NCI-H1092 treated with DMSO at 0.1 percent for 48 hours (cell line): Measurements from ENCODE around the gene RSPH3.
"Not testable (repeated sequence)": the region's sequence is repeated elsewhere in the genome, so short reads cannot be mapped to it uniquely, and the experiment has no call there.

Source experiments
- DNase-seq: peaks from one replicate; lab custom pipeline; 2025; lab: John Stamatoyannopoulos, UW

Gene RSPH3

GRCh38 chr6:158972241-158973233 lies 27.5 kb downstream of the RSPH3 start:
- peak; percentile 69 for DNase-seq

- no peak for DNase-seq
These were observed 29.2 kb downstream of the RSPH3 start for GRCh38 chr6:158970640-158971275.

GRCh38 chr6:158969148-158969547 lies 30.9 kb downstream of the RSPH3 start:
- DNase-seq = no peak

GRCh38 chr6:158963020-158963808 lies 36.8 kb downstream of the RSPH3 start:
- DNase-seq = no peak

- no peak for DNase-seq
These were observed 37.6 kb downstream of the RSPH3 start for GRCh38 chr6:158962371-158962770.

GRCh38 chr6:158960026-158960425 lies 40.0 kb downstream of the RSPH3 start:
- DNase-seq = no peak

- DNase-seq = no peak
These were observed 40.5 kb downstream of the RSPH3 start for GRCh38 chr6:158959552-158959951.

- no peak for DNase-seq
These were observed 41.3 kb downstream of the RSPH3 start for GRCh38 chr6:158958504-158959386.

- DNase-seq = no peak
These were observed 44.7 kb downstream of the RSPH3 start for GRCh38 chr6:158955255-158955654.

- no peak for DNase-seq
These were observed 45.2 kb downstream of the RSPH3 start for GRCh38 chr6:158954753-158955152.

GRCh38 chr6:158952011-158952410 lies 48.0 kb downstream of the RSPH3 start:
- not testable (repeated sequence) for DNase-seq

- DNase-seq = not testable (repeated sequence)
These were observed 48.4 kb downstream of the RSPH3 start for GRCh38 chr6:158951565-158951964.

GRCh38 chr6:158947284-158947683 lies 52.7 kb downstream of the RSPH3 start:
- no peak for DNase-seq

GRCh38 chr6:158943380-158944032 lies 56.5 kb downstream of the RSPH3 start:
- DNase-seq = no peak

GRCh38 chr6:158942349-158942748 lies 57.7 kb downstream of the RSPH3 start:
- DNase-seq = no peak

GRCh38 chr6:158941246-158941645 lies 58.8 kb downstream of the RSPH3 start:
- no peak for DNase-seq

GRCh38 chr6:158939255-158940159 lies 60.5 kb downstream of the RSPH3 start:
- DNase-seq = no peak

GRCh38 chr6:158938811-158939254 lies 61.2 kb downstream of the RSPH3 start:
- no peak for DNase-seq

GRCh38 chr6:158938220-158938619 lies 61.8 kb downstream of the RSPH3 start:
- DNase-seq = no peak

GRCh38 chr6:158934157-158934556 lies 65.8 kb downstream of the RSPH3 start:
- no peak for DNase-seq
